GM18951 (cell line): ENCODE results near the gene SLC12A1.

Experiments used
- POLR2A ChIP-seq: IDR thresholded peaks from 4 replicates; pipeline ENCODE4 v1.6.1; 2011; ENCODE audit warnings: mild to moderate bottlenecking; ENCODE audit not compliant: insufficient read length, insufficient read depth; ENCODE audit errors: extremely low read depth
- in situ Hi-C: fragments of 300-500 bp; cut with MboI; formaldehyde crosslinking; loops from one replicate; pipeline ENCODE4 v1.12.0; 2022; ENCODE audit warnings: low sequenced_read_pairs, mixed read lengths, inconsistent platforms; ENCODE audit not compliant: unreplicated experiment

The SLC12A1 gene

GRCh38 chr15:48253172-48253571 lies 47.1 kb downstream of the SLC12A1 start:
- in situ Hi-C loops, result no loop called here
- no peak for TF ChIP-seq POLR2A

DNA sequence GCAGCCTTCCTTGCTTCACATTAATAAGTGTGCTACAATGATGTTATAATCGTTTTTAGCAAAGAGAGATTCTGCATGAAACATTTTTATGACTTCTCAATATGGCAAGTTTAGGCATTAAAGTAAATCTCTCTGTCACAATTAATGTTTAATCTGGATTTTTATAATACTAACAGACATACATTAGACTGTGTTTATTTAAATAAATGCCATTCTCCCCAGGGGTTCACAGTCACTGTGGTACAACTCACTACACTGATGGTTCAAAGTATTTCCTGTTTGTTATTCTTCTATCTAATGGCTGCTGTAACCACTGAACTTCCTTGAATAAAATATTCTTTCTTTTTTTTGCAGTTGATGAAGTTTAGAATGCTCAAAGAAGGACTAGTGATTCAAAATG lies 59.0 kb downstream of the SLC12A1 start:
- TF ChIP-seq POLR2A, result no peak
- in situ Hi-C loops, result no loop called here

DNA sequence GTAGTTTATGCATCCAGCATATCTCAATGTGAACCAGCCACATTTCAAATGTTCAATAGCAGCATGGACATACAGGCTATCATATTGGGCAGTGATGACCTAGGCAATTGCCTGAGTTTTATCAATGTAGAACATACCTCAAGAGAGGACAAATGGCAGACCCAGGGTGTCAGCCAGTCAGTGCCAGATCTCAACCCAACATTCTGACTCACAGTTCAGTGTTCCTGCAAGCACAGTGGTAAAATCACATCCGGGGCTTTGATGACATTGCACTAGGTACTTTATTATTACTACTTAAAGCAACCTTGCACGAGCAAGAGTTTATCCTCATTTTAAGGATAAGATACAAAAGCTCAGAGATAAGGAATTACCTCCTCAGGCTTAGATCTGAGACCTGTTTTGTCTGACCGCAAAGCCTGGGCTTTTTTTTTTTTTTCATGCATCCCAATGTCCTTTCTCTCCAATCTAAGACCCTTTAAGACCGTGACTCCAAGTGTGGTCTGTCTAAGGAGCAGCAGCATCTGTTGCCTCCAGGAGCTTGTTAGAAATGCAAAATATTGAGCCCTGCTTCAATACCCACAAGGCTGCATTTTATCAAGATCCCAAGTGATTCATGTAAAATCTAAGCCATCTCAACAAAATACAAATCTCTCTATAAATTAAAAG lies 60.1 kb downstream of the SLC12A1 start:
- TF ChIP-seq POLR2A, result no peak
- in situ Hi-C loops, result no loop called here

DNA sequence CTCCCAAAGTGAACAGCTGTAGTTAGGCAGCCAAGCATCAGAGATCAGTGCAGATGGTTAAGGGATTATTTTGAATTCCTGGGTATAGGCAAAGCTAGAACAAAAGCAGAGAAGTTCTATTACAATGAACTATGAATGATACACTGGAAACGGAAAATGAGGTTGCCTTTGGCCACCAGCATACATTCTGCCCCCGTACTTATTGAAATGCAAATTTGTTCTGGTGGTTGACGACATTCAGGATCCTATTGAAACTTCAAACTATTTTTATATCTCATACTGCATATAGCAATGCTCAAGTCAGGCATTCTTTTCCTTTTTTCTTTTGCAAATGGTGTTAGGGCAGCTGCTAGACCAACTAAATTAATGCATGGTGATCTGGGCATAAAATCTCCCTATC lies 61.7 kb downstream of the SLC12A1 start:
- in situ Hi-C loops, result no loop called here
- TF ChIP-seq POLR2A, result no peak

DNA sequence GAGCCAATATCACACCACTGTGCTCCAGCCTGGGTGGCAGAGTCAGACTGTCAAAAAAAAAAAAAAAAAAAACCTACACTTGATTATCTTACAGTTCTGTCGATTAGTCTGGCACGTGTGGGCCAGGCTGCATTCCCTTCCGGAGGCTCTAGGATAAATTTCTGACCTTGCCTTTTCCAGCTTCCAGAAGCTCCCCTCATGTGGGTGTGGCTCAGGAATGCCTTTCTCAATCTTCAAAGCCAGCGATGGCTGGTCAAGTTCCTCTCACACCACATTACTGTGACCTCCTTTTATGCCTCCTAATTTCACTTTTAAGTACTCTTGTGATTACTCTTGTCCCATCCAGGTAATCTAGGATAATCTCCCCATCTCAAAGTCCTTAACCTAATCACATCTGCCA lies 66.9 kb downstream of the SLC12A1 start:
- no peak for TF ChIP-seq POLR2A
- in situ Hi-C loops, result no loop called here

- in situ Hi-C loops, result loop anchor here (25.0 kb wide), 1 partner anchor 1091 kb away; no protein-coding TSS in a partner anchor
- no peak for TF ChIP-seq POLR2A
These were observed 72.6 kb downstream of the SLC12A1 start for GRCh38 chr15:48278666-48279065.

- no peak for TF ChIP-seq POLR2A
- in situ Hi-C loops, result loop anchor here (25.0 kb wide), 1 partner anchor 1092 kb away; no protein-coding TSS in a partner anchor
These were observed 73.5 kb downstream of the SLC12A1 start for GRCh38 chr15:48279608-48280007.

GRCh38 chr15:48281674-48282073 lies 75.6 kb downstream of the SLC12A1 start:
- in situ Hi-C loops, result loop anchor here (25.0 kb wide), 1 partner anchor 1094 kb away; no protein-coding TSS in a partner anchor

DNA sequence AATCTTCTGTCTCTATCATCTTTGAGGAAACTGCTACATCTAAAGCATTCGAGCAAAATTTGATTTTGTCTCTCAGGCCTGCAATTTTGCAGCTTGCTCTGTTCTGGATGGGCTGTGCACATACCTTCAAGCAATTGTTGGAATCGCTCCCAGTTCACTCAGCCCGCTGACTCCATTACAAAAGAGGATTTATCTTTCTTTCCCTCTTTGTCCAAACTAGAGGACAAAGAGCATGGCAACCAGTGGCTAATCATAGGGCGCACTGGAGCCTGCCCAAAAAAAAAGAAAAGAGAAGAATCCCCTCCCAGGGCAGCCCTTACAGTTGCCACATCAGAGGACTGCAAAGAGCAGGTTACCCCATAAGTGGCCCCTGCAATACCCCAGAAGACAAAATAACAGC lies 76.1 kb downstream of the SLC12A1 start:
- in situ Hi-C loops, result loop anchor here (25.0 kb wide), 1 partner anchor 1095 kb away; no protein-coding TSS in a partner anchor

More at GRCh38 chr15:48281674-48282073, 75.6 kb downstream of the SLC12A1 start:
- TF ChIP-seq POLR2A, result no peak

GRCh38 chr15:48283396-48284145 lies 77.5 kb downstream of the SLC12A1 start:
- no peak for TF ChIP-seq POLR2A
- in situ Hi-C loops, result loop anchor here (25.0 kb wide), 1 partner anchor 1096 kb away; no protein-coding TSS in a partner anchor

More for the DNA sequence above, 76.1 kb downstream of the SLC12A1 start:
- no peak for TF ChIP-seq POLR2A

DNA sequence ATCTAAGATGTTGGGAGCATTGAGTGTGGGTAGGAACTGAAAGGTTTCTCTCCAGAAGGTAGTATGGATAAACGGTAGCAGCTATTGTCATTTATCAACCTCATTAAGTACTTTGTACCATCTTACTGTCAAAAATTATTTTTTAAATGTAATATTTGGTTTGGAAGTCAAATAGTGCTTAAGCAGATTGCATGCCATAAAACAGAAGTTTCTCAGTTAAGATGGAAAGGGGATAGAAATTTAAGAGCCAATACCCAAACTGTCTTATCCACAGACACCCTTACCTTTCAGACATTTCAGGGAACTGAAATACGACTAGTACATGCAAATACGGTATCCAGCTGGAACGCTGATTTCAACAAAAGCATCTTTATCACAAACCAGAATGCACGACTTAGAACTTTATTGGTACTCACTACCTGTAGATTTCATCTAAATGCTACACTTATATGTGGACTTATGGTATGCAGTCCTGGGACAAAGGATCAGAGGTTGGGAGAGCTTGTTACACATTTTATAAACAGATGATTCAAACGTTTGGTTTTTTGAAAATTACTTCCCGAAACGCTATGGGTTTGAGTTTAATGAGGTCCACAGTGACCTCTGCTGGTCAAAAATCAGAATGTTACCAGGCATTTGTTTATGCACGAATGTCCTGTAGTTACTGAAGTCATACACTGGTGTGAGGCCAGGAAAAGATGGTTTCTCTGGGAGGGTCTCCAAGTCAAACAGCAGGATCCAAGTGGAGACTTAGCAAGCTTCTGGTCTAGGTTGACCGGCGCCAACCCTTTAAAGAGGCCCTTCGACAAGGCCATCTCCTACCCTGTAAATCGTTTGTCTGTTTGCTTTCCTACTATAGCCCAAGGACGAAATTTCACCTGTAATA lies 79.5 kb downstream of the SLC12A1 start:
- in situ Hi-C loops, result loop anchor here (25.0 kb wide), 1 partner anchor 1098 kb away; no protein-coding TSS in a partner anchor
- no peak for TF ChIP-seq POLR2A

DNA sequence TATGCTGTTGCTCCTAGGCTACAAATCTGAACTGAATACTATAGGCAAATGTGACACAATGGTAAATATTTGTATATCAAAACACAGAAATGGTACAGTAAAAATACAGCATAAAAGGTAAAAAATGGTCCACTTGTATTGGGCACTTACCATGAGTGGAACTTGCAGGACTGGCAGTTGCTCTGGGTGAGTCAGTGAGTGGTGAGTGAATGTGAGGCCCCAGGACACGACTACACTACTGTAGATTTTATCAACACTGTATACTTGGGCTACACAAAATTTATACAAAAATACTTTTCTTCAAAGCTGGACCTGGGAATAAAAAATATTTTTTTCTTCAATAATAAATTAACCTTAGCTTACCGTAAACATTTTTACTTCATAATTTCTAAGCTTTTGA lies 83.5 kb downstream of the SLC12A1 start:
- in situ Hi-C loops, result loop anchor here (25.0 kb wide), 1 partner anchor 1102 kb away; no protein-coding TSS in a partner anchor
- no peak for TF ChIP-seq POLR2A

DNA sequence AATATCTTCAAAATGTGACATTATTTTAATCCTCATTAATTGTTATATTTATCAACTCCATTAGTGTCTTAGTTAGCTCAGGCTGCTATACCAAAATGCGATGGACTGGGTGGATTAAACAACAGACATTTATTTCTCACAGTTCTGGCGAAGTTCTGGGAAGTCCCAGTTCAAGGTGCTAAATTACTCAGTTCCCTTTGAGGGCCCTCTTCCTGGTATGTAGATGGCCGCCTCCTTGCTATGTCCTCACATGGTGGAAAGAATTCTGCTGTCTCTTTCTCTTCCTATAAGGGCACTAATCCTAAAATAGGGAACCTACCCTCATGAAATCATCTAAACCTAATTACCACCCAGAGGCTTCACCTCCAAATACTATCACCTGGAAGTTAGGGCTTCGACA lies 86.4 kb downstream of the SLC12A1 start:
- no peak for TF ChIP-seq POLR2A
- in situ Hi-C loops, result loop anchor here (25.0 kb wide), 1 partner anchor 1105 kb away; no protein-coding TSS in a partner anchor
